ENCODE measurements around the gene SPDEF.

SPDEF gene

DNA sequence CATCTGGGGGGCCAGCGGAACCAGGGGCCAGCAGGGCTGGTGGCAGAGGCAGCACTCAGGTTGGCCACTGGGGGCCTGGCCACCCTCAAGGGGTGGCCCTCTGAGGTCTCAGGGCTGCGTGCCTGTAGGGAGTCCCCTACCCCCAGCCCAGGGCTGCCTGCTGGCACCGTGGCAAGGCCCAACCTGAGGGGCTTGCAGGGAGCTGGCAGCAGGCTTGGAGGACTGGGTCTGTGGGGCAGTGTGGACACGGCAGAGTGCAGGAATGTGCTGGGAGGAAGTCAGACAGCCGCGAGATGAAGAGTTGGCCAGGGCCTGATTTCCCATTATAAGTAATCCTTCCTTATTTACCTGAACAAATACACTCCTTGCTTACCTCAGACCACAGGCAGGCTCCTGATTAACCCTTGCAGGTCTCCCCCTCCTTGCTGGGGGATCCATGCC is at the start of gene SPDEF:
Gene SPDEF (minus strand): TSS at position 299 of the 441 bp plus-strand sequence. CDS start 11,874 bp downstream, outside the sequence.
- no peak for DNase-seq (ENCODE audit: low read depth)
- TF ChIP-seq, protein P1, sequence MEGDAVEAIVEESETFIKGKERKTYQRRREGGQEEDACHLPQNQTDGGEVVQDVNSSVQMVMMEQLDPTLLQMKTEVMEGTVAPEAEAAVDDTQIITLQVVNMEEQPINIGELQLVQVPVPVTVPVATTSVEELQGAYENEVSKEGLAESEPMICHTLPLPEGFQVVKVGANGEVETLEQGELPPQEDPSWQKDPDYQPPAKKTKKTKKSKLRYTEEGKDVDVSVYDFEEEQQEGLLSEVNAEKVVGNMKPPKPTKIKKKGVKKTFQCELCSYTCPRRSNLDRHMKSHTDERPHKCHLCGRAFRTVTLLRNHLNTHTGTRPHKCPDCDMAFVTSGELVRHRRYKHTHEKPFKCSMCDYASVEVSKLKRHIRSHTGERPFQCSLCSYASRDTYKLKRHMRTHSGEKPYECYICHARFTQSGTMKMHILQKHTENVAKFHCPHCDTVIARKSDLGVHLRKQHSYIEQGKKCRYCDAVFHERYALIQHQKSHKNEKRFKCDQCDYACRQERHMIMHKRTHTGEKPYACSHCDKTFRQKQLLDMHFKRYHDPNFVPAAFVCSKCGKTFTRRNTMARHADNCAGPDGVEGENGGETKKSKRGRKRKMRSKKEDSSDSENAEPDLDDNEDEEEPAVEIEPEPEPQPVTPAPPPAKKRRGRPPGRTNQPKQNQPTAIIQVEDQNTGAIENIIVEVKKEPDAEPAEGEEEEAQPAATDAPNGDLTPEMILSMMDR (IDR thresholded peaks at IDR 0.05; ENCODE audit: low read depth, low read length), result peak; percentile 1
- TF ChIP-seq, protein P2, sequence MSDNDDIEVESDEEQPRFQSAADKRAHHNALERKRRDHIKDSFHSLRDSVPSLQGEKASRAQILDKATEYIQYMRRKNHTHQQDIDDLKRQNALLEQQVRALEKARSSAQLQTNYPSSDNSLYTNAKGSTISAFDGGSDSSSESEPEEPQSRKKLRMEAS (IDR thresholded peaks at IDR 0.05; ENCODE audit: low read depth, low read length), result no peak
- no peak within 1 kb of the TSS for H3K4me3 ChIP-seq (ENCODE audit: low read depth, low read length)

DNA sequence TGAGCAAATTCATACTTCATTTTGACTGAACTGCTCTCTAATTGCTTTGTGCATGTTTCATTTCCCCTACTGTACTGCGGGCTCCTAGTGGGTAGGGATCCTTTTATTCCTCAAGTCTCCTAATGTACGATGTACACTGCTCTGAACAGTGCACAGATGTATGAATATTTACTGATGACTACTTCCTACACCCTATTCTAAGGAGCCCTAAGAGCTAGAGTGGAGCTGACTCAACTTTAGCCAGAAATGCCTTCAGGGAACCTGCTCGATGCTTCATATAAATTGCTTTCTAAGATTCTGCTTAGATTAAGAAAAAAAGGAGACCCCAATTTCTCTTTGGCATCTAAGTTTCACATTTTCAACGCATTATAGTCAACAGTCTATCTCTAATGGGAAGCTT is 47.6 kb upstream of the SPDEF start:
- TF ChIP-seq, protein P2 (IDR thresholded peaks at IDR 0.05; ENCODE audit: low read depth, low read length), result no peak
- no peak for TF ChIP-seq MYC (IDR thresholded peaks at IDR 0.05; ENCODE audit: low read depth, low read length)
- TF ChIP-seq, protein P1 (IDR thresholded peaks at IDR 0.05; ENCODE audit: low read depth, low read length), result no peak
- TF ChIP-seq POLR2A (IDR thresholded peaks at IDR 0.05; ENCODE audit: extremely low read depth, insufficient read length), result no peak
- DNase-seq (ENCODE audit: low read depth), result no peak
- no peak overlapping the region for H3K4me3 ChIP-seq (ENCODE audit: low read depth, low read length)

DNA sequence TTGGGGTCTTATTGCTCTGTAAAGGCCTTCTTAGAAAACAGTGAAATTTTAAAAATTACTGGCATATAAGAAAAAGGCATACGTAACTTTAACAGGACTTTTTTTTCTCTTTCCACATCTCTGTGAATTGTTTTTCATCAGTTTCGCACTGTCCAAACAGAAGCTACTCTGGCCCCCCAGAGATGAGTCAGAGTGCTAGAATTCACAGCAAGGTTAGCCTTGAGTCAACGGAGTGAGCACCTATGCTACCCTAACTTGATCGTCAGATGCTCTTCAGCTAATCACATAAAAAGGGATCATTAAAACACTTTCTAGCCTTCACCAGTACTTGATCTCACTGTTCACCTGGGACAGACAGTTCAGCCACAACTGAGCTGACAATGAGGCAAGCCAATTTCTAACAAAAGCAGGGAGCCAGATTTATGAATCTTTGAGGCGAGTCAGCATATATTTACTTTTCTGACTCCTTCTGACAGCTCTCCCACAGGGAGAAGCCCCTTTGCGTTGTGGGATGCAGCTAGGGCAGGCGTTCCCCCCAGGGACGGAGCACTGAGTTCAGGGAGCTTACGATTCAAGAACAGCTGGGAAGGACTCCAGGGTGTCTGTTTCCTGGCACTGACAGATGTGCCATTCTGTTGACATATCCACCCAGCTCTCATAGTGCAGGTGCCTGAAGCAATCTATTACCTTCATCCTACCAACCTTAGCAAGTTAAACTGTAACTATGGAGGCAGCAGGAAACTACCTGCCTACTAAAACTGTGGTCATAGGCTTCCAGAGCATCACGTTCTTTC is 46.4 kb upstream of the SPDEF start:
- no peak overlapping the region for H3K4me3 ChIP-seq (ENCODE audit: low read depth, low read length)
- TF ChIP-seq MYC (IDR thresholded peaks at IDR 0.05; ENCODE audit: low read depth, low read length), result no peak
- TF ChIP-seq, protein P1 (IDR thresholded peaks at IDR 0.05; ENCODE audit: low read depth, low read length), result no peak
- TF ChIP-seq, protein P2 (IDR thresholded peaks at IDR 0.05; ENCODE audit: low read depth, low read length), result no peak
- TF ChIP-seq POLR2A (IDR thresholded peaks at IDR 0.05; ENCODE audit: extremely low read depth, insufficient read length), result no peak
- DNase-seq (ENCODE audit: low read depth), result no peak

DNA sequence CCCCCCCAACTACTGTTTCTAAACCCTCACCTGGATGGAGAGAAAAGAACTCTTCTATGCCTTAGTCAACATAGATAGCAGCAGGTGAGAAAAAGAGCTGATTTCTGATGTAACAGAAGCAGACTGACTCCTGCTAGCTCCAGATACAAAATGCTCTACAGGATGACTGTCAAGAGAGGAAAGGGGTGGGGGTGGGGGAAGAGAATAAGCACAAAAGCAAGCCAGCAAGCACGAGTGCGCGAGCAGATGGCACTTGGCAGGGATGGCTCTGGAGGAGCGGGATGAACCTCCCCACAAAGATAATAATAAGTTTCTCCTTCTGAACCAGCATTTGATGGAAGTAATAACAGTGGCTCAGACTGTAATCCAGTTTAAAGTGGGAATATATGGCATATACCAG is 45.6 kb upstream of the SPDEF start:
- TF ChIP-seq, protein P2 (IDR thresholded peaks at IDR 0.05; ENCODE audit: low read depth, low read length), result no peak
- TF ChIP-seq POLR2A (IDR thresholded peaks at IDR 0.05; ENCODE audit: extremely low read depth, insufficient read length), result no peak
- no peak for TF ChIP-seq MYC (IDR thresholded peaks at IDR 0.05; ENCODE audit: low read depth, low read length)
- TF ChIP-seq, protein P1 (IDR thresholded peaks at IDR 0.05; ENCODE audit: low read depth, low read length), result no peak
- H3K4me3 ChIP-seq (ENCODE audit: low read depth, low read length), result no peak overlapping the region
- no peak for DNase-seq (ENCODE audit: low read depth)

DNA sequence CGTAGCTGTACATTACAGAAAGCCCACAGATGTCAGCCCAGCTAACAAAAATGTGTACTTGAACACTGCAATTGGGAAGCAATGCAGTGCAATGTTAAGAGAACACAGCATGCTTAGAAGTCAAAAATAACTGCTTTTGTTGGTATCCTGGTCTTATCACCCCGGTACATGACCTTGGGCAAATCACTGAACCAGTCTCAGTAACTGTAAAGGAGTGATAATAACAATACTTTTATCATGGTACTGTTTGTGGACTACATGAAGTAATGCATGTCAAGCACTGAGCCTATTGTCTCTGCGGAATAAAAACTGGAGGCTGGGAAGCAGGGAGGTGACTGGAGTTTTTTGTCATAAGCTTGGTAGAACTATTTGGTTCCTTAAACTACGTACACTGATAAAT is 44.7 kb upstream of the SPDEF start:
- TF ChIP-seq MYC (IDR thresholded peaks at IDR 0.05; ENCODE audit: low read depth, low read length) (no peak), POLR2A (IDR thresholded peaks at IDR 0.05; ENCODE audit: extremely low read depth, insufficient read length) (no peak)
- TF ChIP-seq, protein P1 (IDR thresholded peaks at IDR 0.05; ENCODE audit: low read depth, low read length), result no peak
- TF ChIP-seq, protein P2 (IDR thresholded peaks at IDR 0.05; ENCODE audit: low read depth, low read length), result no peak
- DNase-seq (ENCODE audit: low read depth), result no peak
- no peak overlapping the region for H3K4me3 ChIP-seq (ENCODE audit: low read depth, low read length)
